ENCODE data around the gene ALX1. TPM values are rescaled to one million over a fixed set of nuclear protein-coding genes. Genes with fewer than 3 reads are reported as not detected.
"Not testable (repeated sequence)": the region's sequence is repeated elsewhere in the genome, so short reads cannot be mapped to it uniquely, and the experiment has no call there.

Gene ALX1
- total RNA-seq, 1 donor from 2014 or later = 0.52 TPM

- H3K9ac ChIP-seq (ENCODE audit: low read depth in 1 of 3, low read length in 3 of 3) = no peak overlapping the region
- H3K4me3 ChIP-seq (ENCODE audit: low read length in 3 of 3) = no peak overlapping the region
- no peaks in the 10 kb centered on the region for H3K4me1 ChIP-seq (ENCODE audit: control insufficient read depth in 3 of 3, insufficient read depth in 3 of 3, low read length in 3 of 3)
- no peaks in the 10 kb centered on the region for H3K9me3 ChIP-seq (ENCODE audit: control insufficient read depth in 3 of 3, low read length in 3 of 3)
- no peaks in the 10 kb centered on the region for H3K27me3 ChIP-seq (ENCODE audit: control insufficient read depth in 3 of 3, insufficient read depth in 3 of 3, low read length in 3 of 3)
- H3K27ac ChIP-seq (ENCODE audit: low read depth, low read length) = no peak overlapping the region
- H3K36me3 ChIP-seq (ENCODE audit: control insufficient read depth in 3 of 3, insufficient read depth in 3 of 3, low read length in 3 of 3) = no peaks in the 10 kb centered on the region
Observed at GRCh38 chr12:85299053-85299452, 19.0 kb downstream of the ALX1 start.

DNA sequence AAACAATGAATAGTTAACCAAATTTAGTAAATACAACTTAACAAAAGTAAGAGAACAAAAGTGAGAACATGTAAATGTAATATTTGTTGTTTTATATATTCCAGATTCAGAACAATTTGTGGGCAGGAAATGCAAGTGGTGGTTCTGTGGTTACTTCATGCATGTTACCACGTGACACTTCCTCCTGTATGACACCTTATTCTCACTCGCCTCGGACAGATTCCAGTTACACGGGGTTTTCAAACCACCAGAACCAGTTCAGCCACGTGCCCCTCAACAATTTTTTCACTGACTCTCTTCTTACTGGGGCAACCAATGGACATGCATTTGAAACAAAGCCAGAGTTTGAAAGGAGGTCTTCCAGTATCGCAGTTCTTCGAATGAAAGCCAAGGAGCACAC, 21.0 kb downstream of the ALX1 start:
- no peaks in the 10 kb centered on the region for H3K4me1 ChIP-seq (ENCODE audit: control insufficient read depth in 3 of 3, insufficient read depth in 3 of 3, low read length in 3 of 3)
- no peaks in the 10 kb centered on the region for H3K36me3 ChIP-seq (ENCODE audit: control insufficient read depth in 3 of 3, insufficient read depth in 3 of 3, low read length in 3 of 3)
- H3K9me3 ChIP-seq (ENCODE audit: control insufficient read depth in 3 of 3, low read length in 3 of 3) = no peaks in the 10 kb centered on the region
- no peak overlapping the region for H3K27ac ChIP-seq (ENCODE audit: low read depth, low read length)
- peaks cover 0 to 3% (median 0%) of the 10 kb centered on the region in 3 donors for H3K27me3 ChIP-seq (ENCODE audit: control insufficient read depth in 3 of 3, insufficient read depth in 3 of 3, low read length in 3 of 3)
- H3K4me3 ChIP-seq (ENCODE audit: low read length in 3 of 3) = no peak overlapping the region
- no peak overlapping the region for H3K9ac ChIP-seq (ENCODE audit: low read depth in 1 of 3, low read length in 3 of 3)

- H3K9me3 ChIP-seq (ENCODE audit: control insufficient read depth in 3 of 3, low read length in 3 of 3) = no peaks in the 10 kb centered on the region
- no peak overlapping the region for H3K9ac ChIP-seq (ENCODE audit: low read depth in 1 of 3, low read length in 3 of 3)
- H3K36me3 ChIP-seq (ENCODE audit: control insufficient read depth in 3 of 3, insufficient read depth in 3 of 3, low read length in 3 of 3) = no peaks in the 10 kb centered on the region
- H3K27ac ChIP-seq (ENCODE audit: low read depth, low read length) = no peak overlapping the region
- H3K27me3 ChIP-seq (ENCODE audit: control insufficient read depth in 3 of 3, insufficient read depth in 3 of 3, low read length in 3 of 3) = peaks cover 0 to 8% (median 0%) of the 10 kb centered on the region in 3 donors
- H3K4me1 ChIP-seq (ENCODE audit: control insufficient read depth in 3 of 3, insufficient read depth in 3 of 3, low read length in 3 of 3) = no peaks in the 10 kb centered on the region
- H3K4me3 ChIP-seq (ENCODE audit: low read length in 3 of 3) = no peak overlapping the region
Observed at GRCh38 chr12:85308374-85308773, 28.4 kb downstream of the ALX1 start.

DNA sequence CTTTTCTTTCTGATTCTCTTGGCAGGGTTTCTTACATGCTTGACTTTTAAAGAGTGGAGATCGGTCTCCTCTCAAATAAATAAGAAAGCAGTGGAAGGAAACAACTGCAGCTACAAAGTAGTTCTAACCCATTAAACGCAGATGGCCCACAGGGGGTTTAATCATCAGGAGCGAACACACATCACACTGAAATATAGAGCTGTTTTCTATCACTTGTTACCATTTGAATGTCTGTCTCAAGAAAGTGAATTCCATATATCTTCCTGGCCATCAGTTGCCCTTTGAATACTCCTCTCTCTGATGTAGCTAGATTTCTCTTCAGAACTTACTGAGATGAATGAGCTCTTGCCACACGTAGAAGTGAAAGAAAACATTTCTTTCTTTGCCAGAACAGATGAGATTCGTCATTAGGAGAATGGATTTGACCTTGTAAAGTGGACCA, 29.1 kb downstream of the ALX1 start:
- Histone ChIP-seq H3K4me1 (ENCODE audit: control insufficient read depth in 3 of 3, insufficient read depth in 3 of 3, low read length in 3 of 3) (no peaks in the 10 kb centered on the region), H3K4me3 (ENCODE audit: low read length in 3 of 3) (no peak overlapping the region), H3K9ac (ENCODE audit: low read depth in 1 of 3, low read length in 3 of 3) (no peak overlapping the region), H3K27me3 (ENCODE audit: control insufficient read depth in 3 of 3, insufficient read depth in 3 of 3, low read length in 3 of 3) (peaks cover 0 to 8% (median 0%) of the 10 kb centered on the region in 3 donors), H3K36me3 (ENCODE audit: control insufficient read depth in 3 of 3, insufficient read depth in 3 of 3, low read length in 3 of 3) (no peaks in the 10 kb centered on the region), H3K9me3 (ENCODE audit: control insufficient read depth in 3 of 3, low read length in 3 of 3) (no peaks in the 10 kb centered on the region), H3K27ac (ENCODE audit: low read depth, low read length) (no peak overlapping the region)

GRCh38 chr12:85310025-85310424, 30.0 kb downstream of the ALX1 start:
- no peaks in the 10 kb centered on the region for H3K9me3 ChIP-seq (ENCODE audit: control insufficient read depth in 3 of 3, low read length in 3 of 3)
- H3K9ac ChIP-seq (ENCODE audit: low read depth in 1 of 3, low read length in 3 of 3) = no peak overlapping the region
- no peaks in the 10 kb centered on the region for H3K36me3 ChIP-seq (ENCODE audit: control insufficient read depth in 3 of 3, insufficient read depth in 3 of 3, low read length in 3 of 3)
- H3K27me3 ChIP-seq (ENCODE audit: control insufficient read depth in 3 of 3, insufficient read depth in 3 of 3, low read length in 3 of 3) = peaks cover 0 to 5% (median 0%) of the 10 kb centered on the region in 3 donors
- H3K27ac ChIP-seq (ENCODE audit: low read depth, low read length) = no peak overlapping the region
- no peak overlapping the region for H3K4me3 ChIP-seq (ENCODE audit: low read length in 3 of 3)
- no peaks in the 10 kb centered on the region for H3K4me1 ChIP-seq (ENCODE audit: control insufficient read depth in 3 of 3, insufficient read depth in 3 of 3, low read length in 3 of 3)

DNA sequence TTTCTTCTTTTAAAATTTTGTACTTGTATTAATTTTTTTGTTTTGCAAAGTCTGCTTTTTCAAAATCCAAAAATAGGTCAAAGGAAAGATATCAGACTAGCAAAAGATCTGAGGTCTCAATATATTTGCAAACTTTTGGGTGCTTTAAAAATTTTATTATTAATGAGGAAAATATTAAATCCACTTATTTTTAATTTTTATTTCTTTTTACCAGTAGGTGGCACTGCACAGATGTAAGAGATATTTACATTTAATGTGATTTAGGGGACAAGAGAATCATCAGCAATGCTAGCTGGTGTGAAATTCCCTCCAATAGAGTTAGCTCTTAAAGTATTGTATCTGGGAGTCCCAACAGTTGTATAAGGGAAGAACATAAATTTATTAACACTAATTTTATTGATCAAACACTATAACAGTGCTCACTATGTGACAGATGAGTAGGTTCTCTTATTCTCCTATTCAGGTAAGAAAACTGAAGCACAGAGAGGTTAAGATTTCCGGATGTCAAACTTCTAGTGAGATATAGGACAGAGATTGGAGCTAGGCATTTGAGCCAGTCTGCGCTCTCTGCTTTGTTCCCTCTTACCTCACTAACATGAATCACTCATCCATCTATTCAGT, 30.5 kb downstream of the ALX1 start:
- Histone ChIP-seq H3K9me3 (ENCODE audit: control insufficient read depth in 3 of 3, low read length in 3 of 3) (no peaks in the 10 kb centered on the region), H3K36me3 (ENCODE audit: control insufficient read depth in 3 of 3, insufficient read depth in 3 of 3, low read length in 3 of 3) (no peaks in the 10 kb centered on the region), H3K27ac (ENCODE audit: low read depth, low read length) (no peak overlapping the region), H3K27me3 (ENCODE audit: control insufficient read depth in 3 of 3, insufficient read depth in 3 of 3, low read length in 3 of 3) (peaks cover 0 to 5% (median 0%) of the 10 kb centered on the region in 3 donors), H3K4me1 (ENCODE audit: control insufficient read depth in 3 of 3, insufficient read depth in 3 of 3, low read length in 3 of 3) (no peaks in the 10 kb centered on the region), H3K4me3 (ENCODE audit: low read length in 3 of 3) (no peak overlapping the region), H3K9ac (ENCODE audit: low read depth in 1 of 3, low read length in 3 of 3) (no peak overlapping the region)

- H3K4me1 ChIP-seq (ENCODE audit: control insufficient read depth in 3 of 3, insufficient read depth in 3 of 3, low read length in 3 of 3); H3K9me3 ChIP-seq (ENCODE audit: control insufficient read depth in 3 of 3, low read length in 3 of 3); H3K36me3 ChIP-seq (ENCODE audit: control insufficient read depth in 3 of 3, insufficient read depth in 3 of 3, low read length in 3 of 3); H3K4me3 ChIP-seq (ENCODE audit: low read length in 3 of 3); H3K27me3 ChIP-seq (ENCODE audit: control insufficient read depth in 3 of 3, insufficient read depth in 3 of 3, low read length in 3 of 3); H3K27ac ChIP-seq (ENCODE audit: low read depth, low read length); H3K9ac ChIP-seq (ENCODE audit: low read depth in 1 of 3, low read length in 3 of 3): not testable (repeated sequence)
Observed at GRCh38 chr12:85317866-85318636, 38.0 kb downstream of the ALX1 start.

- no peak overlapping the region for H3K9ac ChIP-seq (ENCODE audit: low read depth in 1 of 3, low read length in 3 of 3)
- no peak overlapping the region for H3K4me3 ChIP-seq (ENCODE audit: low read length in 3 of 3)
- H3K4me1 ChIP-seq (ENCODE audit: control insufficient read depth in 3 of 3, insufficient read depth in 3 of 3, low read length in 3 of 3) = no peaks in the 10 kb centered on the region
- no peaks in the 10 kb centered on the region for H3K9me3 ChIP-seq (ENCODE audit: control insufficient read depth in 3 of 3, low read length in 3 of 3)
- H3K36me3 ChIP-seq (ENCODE audit: control insufficient read depth in 3 of 3, insufficient read depth in 3 of 3, low read length in 3 of 3) = no peaks in the 10 kb centered on the region
- no peak overlapping the region for H3K27ac ChIP-seq (ENCODE audit: low read depth, low read length)
- no peaks in the 10 kb centered on the region for H3K27me3 ChIP-seq (ENCODE audit: control insufficient read depth in 3 of 3, insufficient read depth in 3 of 3, low read length in 3 of 3)
Observed at GRCh38 chr12:85322715-85323114, 42.7 kb downstream of the ALX1 start.

- H3K9ac ChIP-seq (ENCODE audit: low read depth in 1 of 3, low read length in 3 of 3) = no peak overlapping the region
- no peaks in the 10 kb centered on the region for H3K36me3 ChIP-seq (ENCODE audit: control insufficient read depth in 3 of 3, insufficient read depth in 3 of 3, low read length in 3 of 3)
- no peak overlapping the region for H3K27ac ChIP-seq (ENCODE audit: low read depth, low read length)
- H3K27me3 ChIP-seq (ENCODE audit: control insufficient read depth in 3 of 3, insufficient read depth in 3 of 3, low read length in 3 of 3) = no peaks in the 10 kb centered on the region
- H3K4me3 ChIP-seq (ENCODE audit: low read length in 3 of 3) = no peak overlapping the region
- H3K4me1 ChIP-seq (ENCODE audit: control insufficient read depth in 3 of 3, insufficient read depth in 3 of 3, low read length in 3 of 3) = no peaks in the 10 kb centered on the region
- H3K9me3 ChIP-seq (ENCODE audit: control insufficient read depth in 3 of 3, low read length in 3 of 3) = no peaks in the 10 kb centered on the region
Observed at GRCh38 chr12:85325442-85325841, 45.4 kb downstream of the ALX1 start.

DNA sequence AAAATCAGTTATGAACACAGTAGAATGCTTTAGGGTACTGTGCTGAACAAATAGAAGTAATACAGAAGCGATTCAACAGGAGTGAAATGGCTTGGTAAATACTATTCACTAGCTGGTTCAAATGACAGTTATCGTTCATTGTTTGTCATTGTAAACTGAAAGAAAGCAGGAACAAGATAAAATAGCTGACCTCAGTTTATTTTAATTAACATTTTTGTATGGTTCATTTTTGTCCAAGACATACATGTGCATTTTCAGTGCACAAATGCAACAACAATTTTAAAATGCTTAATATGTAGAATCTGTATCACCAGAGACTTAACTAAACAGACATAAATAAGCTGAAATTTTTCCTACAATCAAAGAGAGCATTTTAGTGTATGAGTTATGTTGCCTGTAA, 49.9 kb downstream of the ALX1 start:
- no peak overlapping the region for H3K9ac ChIP-seq (ENCODE audit: low read depth in 1 of 3, low read length in 3 of 3)
- no peaks in the 10 kb centered on the region for H3K27me3 ChIP-seq (ENCODE audit: control insufficient read depth in 3 of 3, insufficient read depth in 3 of 3, low read length in 3 of 3)
- H3K9me3 ChIP-seq (ENCODE audit: control insufficient read depth in 3 of 3, low read length in 3 of 3) = no peaks in the 10 kb centered on the region
- no peak overlapping the region for H3K27ac ChIP-seq (ENCODE audit: low read depth, low read length)
- no peaks in the 10 kb centered on the region for H3K4me1 ChIP-seq (ENCODE audit: control insufficient read depth in 3 of 3, insufficient read depth in 3 of 3, low read length in 3 of 3)
- H3K36me3 ChIP-seq (ENCODE audit: control insufficient read depth in 3 of 3, insufficient read depth in 3 of 3, low read length in 3 of 3) = no peaks in the 10 kb centered on the region
- no peak overlapping the region for H3K4me3 ChIP-seq (ENCODE audit: low read length in 3 of 3)
